ENCODE data around the gene SDCCAG8. TPM values are rescaled to one million over a fixed set of nuclear protein-coding genes. Genes with fewer than 3 reads are reported as not detected.

Gene SDCCAG8
- total RNA-seq, 1 donor from 2014 or later: 41.2 TPM

DNA sequence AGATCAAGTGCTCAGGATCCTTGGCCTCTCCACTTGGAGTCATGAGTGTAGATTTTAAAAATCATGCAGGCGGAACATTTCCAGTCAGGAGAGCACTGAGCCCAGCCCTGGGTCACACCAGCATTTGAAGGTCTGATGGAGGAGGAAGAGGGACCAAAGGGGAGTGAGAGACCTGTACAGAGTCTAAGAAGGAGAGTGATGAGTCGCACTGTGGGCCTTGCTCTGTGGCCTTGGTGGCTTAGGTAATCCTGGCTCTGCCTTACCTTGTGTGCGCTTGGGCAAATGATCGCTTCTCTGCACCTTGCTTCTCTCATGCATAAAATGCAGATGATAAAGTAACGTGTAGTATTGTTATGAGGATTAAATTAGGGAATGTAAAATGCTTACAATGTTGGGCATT is 225.3 kb downstream of the SDCCAG8 start:
- no peak overlapping the region for H3K27ac Mint-ChIP-seq
- POLR2A ChIA-PET: interaction anchor here (0.6 kb wide), 1 partner anchor 12 kb away, joined by 7 read pairs; no protein-coding TSS in a partner anchor
- TF ChIP-seq, protein P1, sequence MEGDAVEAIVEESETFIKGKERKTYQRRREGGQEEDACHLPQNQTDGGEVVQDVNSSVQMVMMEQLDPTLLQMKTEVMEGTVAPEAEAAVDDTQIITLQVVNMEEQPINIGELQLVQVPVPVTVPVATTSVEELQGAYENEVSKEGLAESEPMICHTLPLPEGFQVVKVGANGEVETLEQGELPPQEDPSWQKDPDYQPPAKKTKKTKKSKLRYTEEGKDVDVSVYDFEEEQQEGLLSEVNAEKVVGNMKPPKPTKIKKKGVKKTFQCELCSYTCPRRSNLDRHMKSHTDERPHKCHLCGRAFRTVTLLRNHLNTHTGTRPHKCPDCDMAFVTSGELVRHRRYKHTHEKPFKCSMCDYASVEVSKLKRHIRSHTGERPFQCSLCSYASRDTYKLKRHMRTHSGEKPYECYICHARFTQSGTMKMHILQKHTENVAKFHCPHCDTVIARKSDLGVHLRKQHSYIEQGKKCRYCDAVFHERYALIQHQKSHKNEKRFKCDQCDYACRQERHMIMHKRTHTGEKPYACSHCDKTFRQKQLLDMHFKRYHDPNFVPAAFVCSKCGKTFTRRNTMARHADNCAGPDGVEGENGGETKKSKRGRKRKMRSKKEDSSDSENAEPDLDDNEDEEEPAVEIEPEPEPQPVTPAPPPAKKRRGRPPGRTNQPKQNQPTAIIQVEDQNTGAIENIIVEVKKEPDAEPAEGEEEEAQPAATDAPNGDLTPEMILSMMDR (IDR thresholded peaks at IDR 0.05): no peak
- peaks cover 5% of the 10 kb centered on the region for H3K36me3 Mint-ChIP-seq (ENCODE audit: low read depth)
- H3K27me3 Mint-ChIP-seq: no peaks in the 10 kb centered on the region
- ATAC-seq (ENCODE audit: low read depth): no peak
- H3K9me3 Mint-ChIP-seq: no peaks in the 10 kb centered on the region
- CTCF ChIA-PET: no interaction called here
- DNase-seq: no peak
- peaks cover 14% of the 10 kb centered on the region for H3K4me1 Mint-ChIP-seq
- H3K4me3 Mint-ChIP-seq: no peak overlapping the region
- intact Hi-C loops (cut with micrococcal nuclease): no loop called here

GRCh38 chr1:243482141-243483022 is 226.5 kb downstream of the SDCCAG8 start:
- Mint-ChIP-seq H3K27ac (no peak overlapping the region), H3K36me3 (ENCODE audit: low read depth) (peaks cover 2% of the 10 kb centered on the region), H3K27me3 (no peaks in the 10 kb centered on the region), H3K4me1 (peaks cover 14% of the 10 kb centered on the region), H3K4me3 (peak overlapping the region; percentile 75), H3K9me3 (no peaks in the 10 kb centered on the region)
- intact Hi-C loops (cut with micrococcal nuclease): loop anchor here (2.0 kb wide), 1 partner anchor 24 kb away; no protein-coding TSS in a partner anchor
- peak; percentile 31 for ATAC-seq (ENCODE audit: low read depth)
- no peak for DNase-seq
- ChIA-PET CTCF (no interaction called here), POLR2A (no interaction called here)
- TF ChIP-seq, protein P1 (IDR thresholded peaks at IDR 0.05): no peak

GRCh38 chr1:243483071-243483771 is 227.4 kb downstream of the SDCCAG8 start:
- DNase-seq (no peak), ATAC-seq (ENCODE audit: low read depth) (peak; percentile 52)
- POLR2A ChIA-PET: no interaction called here
- CTCF ChIA-PET: no interaction called here
- Mint-ChIP-seq H3K36me3 (ENCODE audit: low read depth) (peaks cover 3% of the 10 kb centered on the region), H3K4me1 (peaks cover 14% of the 10 kb centered on the region), H3K27ac (no peak overlapping the region), H3K27me3 (no peaks in the 10 kb centered on the region), H3K4me3 (peak overlapping the region; percentile 75), H3K9me3 (no peaks in the 10 kb centered on the region)
- intact Hi-C loops (cut with micrococcal nuclease): loop anchor here (2.0 kb wide), 1 partner anchor 24 kb away; no protein-coding TSS in a partner anchor
- TF ChIP-seq, protein P1 (IDR thresholded peaks at IDR 0.05): no peak

- no peak for ATAC-seq (ENCODE audit: low read depth)
- POLR2A ChIA-PET: no interaction called here
- TF ChIP-seq, protein P1 (IDR thresholded peaks at IDR 0.05): no peak
- Mint-ChIP-seq H3K27ac (no peak overlapping the region), H3K4me1 (peaks cover 14% of the 10 kb centered on the region), H3K27me3 (no peaks in the 10 kb centered on the region), H3K36me3 (ENCODE audit: low read depth) (peaks cover 4% of the 10 kb centered on the region), H3K9me3 (no peaks in the 10 kb centered on the region), H3K4me3 (peak overlapping the region; percentile 11)
- intact Hi-C loops (cut with micrococcal nuclease): loop anchor here (2.0 kb wide), 1 partner anchor 23 kb away; no protein-coding TSS in a partner anchor
- CTCF ChIA-PET: no interaction called here
- DNase-seq: no peak
These were observed 228.1 kb downstream of the SDCCAG8 start for GRCh38 chr1:243483952-243484351.

GRCh38 chr1:243487036-243487648 is 231.3 kb downstream of the SDCCAG8 start:
- ChIA-PET CTCF (no interaction called here), POLR2A (no interaction called here)
- no peaks in the 10 kb centered on the region for H3K9me3 Mint-ChIP-seq
- H3K27ac Mint-ChIP-seq: no peak overlapping the region
- DNase-seq (no peak), ATAC-seq (ENCODE audit: low read depth) (no peak)
- intact Hi-C loops (cut with micrococcal nuclease): no loop called here
- H3K36me3 Mint-ChIP-seq (ENCODE audit: low read depth): peaks cover 15% of the 10 kb centered on the region
- H3K4me3 Mint-ChIP-seq: no peak overlapping the region
- H3K4me1 Mint-ChIP-seq: peaks cover 8% of the 10 kb centered on the region
- H3K27me3 Mint-ChIP-seq: no peaks in the 10 kb centered on the region
- TF ChIP-seq, protein P1 (IDR thresholded peaks at IDR 0.05): no peak

All from activated B cell treated with CpG ODN at 0.5 μM for 24 hours (primary cell).